GM19455 (cell line): ENCODE measurements around the gene RHOB.

Experiments
- ATAC-seq: cut with Tn5 transposase; IDR thresholded peaks from one replicate; pipeline ENCODE4 v1.9.1; 2021; ENCODE audit not compliant: unreplicated experiment

Gene RHOB

GRCh38 chr2:20436716-20437470 is 10.0 kb upstream of the RHOB start:
- ATAC-seq, result no peak

- no peak for ATAC-seq
Observed at GRCh38 chr2:20438334-20439192, 8.3 kb upstream of the RHOB start.

DNA sequence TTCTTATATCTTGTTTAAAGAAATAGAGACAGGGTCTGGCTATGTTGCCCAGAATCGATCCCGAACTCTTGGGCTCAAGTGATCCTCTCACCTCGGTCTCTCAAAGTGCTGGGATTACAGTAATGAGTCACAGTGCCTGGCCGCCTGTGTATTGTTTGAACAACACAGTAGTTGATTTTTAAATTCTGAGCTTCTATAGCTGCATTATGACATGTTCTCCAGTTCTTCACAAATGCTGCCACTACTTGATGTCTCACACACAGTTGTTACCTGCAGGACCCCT is 7.7 kb upstream of the RHOB start:
- ATAC-seq, result no peak

DNA sequence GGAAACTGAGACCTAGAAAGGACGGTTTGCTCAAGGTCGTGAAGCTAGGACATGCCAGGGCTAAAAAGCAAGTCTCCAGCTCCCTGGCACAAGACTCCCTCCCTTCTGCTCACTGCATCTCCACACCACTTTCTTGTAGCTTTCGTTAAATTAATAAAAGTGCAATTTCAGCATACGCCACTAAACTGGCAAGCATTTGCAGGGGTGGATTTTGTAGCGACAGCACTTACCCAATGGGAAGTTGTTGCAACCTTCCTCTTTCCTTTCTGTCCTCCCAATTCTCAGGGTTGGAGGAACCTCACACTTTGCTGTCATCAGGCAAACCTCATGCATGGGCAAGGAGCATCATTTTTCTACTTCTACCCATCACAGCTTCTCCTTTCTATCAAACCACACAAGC is 7.4 kb upstream of the RHOB start:
- ATAC-seq, result no peak

DNA sequence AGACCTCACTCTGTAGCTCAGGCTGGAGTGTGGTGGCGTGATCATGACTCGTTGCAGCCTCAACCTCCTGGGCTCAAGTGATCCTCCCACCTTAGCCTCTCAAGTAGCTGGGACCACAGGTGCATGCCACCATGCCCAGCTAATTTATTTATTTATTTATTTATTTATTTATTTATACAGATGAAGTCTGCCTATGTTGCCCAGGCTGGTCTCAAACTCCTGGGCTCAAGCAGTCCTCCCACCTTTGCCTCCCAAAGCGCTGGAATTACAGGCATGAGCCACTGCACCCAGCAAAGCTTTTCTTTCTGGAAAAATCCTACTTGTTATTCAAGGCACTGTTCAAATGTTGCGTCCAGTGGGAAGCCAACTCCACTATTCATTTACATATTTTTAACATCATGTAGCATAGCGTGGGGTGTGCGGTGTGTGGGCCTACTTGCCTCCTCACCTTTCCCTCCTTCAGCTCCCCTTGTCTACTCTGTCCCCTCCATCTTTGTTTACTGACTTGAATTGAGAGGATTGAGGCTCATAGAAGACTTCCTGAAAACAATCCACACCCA is 6.8 kb upstream of the RHOB start:
- no peak for ATAC-seq

- no peak for ATAC-seq
Observed at GRCh38 chr2:20443276-20443920, 3.5 kb upstream of the RHOB start.

- no peak for ATAC-seq
Observed at GRCh38 chr2:20444101-20444992, 2.5 kb upstream of the RHOB start.

DNA sequence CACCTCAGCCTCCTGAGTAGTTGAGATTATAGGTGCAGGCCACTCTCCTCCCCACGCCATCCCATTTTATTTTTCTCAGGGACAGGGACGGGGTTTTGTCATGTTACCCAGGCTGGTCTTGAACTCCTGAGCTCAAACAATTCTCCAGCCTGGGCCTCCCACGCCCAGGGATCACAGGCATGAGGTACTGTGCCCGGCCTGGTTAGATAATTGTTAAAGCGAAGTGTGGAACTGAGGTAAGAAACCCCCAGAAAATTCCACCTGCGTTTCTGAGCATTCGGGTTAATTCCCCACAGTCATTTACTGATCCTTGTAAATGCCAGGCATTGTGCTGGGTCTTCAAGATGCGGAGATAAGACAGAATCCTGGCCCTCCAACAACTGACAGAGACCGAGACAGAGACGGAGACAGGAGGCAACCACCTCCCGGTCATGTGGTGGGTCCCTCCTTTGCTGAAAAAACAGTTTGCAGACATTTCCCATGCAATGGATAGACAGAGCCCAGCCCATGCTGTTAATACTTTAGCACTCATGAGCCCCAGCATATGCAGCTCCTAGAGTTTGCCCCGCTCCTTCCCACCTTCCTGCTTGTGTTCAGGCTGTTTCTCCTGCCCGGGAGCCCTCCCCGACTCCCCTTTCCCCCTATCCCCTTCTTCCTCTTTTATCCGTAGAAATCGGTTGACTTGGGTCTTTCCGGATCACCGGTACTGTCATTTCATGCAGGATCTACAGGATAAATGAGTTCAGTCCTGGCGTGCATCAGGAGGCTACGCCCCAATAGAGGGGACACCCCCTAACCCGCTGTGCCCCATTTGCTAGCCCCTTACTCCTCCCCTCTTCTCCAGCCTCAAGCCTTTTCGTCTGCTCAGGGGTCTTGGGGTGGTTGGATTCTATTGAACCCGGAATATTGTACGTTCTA is 1.6 kb upstream of the RHOB start:
- no peak for ATAC-seq

DNA sequence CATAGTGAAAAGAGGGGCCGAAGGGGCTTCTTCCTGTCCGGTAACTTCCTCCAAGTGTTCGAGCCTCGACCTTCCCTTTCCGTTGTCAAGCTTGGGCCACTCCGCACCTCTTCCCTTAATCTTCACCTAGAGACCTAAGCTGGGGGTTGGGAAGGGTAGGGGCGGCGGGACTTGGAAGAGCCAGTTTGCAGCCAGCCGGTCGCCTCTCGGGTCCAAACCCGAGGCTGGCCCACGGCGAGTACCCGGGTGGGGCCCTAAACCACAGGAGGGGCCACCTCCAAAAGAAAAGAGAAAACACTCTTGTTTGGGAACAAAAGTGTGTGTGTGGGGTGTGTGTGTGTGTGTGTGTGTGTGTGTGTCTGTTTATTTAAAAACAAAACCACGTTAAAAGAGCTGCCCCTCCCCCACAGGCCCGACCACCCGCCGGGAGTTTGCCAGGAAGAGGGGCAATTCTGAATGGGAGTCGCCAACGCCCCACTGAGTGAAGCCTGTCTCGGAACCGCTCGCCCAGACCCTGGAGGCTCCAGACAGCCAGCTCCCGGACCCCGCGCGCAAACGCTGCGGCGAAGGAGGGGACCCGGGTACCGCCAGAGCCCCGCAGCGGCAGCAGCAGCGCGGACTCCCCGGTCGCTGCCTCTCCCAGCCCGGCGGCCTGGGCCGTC is 488 bp upstream of the RHOB start:
- ATAC-seq, result no peak

DNA sequence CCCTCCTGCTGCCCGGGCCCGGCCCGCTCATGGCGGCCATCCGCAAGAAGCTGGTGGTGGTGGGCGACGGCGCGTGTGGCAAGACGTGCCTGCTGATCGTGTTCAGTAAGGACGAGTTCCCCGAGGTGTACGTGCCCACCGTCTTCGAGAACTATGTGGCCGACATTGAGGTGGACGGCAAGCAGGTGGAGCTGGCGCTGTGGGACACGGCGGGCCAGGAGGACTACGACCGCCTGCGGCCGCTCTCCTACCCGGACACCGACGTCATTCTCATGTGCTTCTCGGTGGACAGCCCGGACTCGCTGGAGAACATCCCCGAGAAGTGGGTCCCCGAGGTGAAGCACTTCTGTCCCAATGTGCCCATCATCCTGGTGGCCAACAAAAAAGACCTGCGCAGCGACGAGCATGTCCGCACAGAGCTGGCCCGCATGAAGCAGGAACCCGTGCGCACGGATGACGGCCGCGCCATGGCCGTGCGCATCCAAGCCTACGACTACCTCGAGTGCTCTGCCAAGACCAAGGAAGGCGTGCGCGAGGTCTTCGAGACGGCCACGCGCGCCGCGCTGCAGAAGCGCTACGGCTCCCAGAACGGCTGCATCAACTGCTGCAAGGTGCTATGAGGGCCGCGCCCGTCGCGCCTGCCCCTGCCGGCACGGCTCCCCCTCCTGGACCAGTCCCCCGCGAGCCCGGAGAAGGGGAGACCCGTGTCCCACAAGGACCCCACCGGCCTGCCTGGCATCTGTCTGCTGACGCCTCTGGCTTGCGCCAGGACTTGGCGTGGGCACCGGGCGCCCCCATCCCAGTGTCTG is 767 bp downstream of the RHOB start:
- ATAC-seq, result no peak

DNA sequence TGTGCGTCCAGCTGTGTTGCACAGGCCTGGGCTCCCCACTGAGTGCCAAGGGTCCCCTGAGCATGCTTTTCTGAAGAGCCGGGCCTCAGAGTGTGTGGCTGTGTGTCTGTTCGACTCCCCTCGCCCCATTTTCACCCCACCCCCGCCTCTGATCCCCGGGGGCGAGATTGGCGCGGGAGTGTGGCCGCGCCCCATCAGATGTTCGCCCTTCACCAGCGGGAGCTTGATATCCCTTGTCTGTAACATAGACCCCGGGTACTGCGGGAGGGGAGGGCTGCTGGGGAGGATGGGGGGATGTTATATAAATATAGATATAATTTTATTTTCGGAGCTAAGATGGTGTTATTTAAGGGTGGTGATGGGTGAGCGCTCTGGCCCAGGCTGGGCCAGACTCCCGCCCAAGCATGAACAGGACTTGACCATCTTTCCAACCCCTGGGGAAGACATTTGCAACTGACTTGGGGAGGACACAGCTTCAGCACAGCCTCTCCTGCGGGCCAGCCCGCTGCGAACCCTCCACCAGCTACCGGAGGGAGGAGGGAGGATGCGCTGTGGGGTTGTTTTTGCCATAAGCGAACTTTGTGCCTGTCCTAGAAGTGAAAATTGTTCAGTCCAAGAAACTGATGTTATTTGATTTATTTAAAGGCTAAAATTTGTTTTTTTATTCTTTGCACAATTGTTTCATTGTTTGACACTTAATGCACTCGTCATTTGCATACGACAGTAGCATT is 1.5 kb downstream of the RHOB start:
- no peak for ATAC-seq

- ATAC-seq, result no peak
Observed at GRCh38 chr2:20448977-20449306, 2.1 kb downstream of the RHOB start.

DNA sequence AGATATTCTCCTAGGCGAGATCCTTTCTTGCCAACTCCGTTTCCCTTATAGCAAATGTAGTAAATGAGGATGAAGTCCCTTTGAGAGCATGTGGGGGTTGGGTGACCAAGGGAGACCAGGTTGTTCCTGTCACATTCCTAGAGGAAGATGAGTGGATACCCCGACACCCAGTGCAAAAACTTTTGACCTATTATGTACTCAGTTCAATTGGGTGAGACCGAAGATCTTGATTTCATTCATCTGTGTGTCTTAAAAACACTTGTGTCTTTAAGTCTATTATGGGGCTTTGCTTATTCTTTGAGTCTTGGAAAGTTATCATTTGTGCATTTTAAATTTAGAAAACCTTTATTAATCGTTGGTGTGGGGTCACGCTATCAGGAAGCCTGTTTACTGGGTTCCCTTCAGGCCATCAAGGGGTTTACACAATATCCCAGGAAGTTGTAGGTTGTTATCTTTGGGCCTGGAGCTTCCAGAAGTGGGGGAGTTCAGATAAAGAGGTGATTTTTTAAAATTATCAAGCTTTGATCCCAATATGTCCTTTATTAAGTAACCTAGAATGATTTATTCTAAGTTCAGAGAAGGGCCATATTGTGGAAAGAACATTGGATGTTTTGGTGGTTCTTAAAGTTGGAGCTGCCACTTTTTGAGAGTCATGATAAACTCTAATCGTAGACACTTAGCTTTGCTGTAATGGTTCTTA is 2.8 kb downstream of the RHOB start:
- no peak for ATAC-seq

- ATAC-seq, result no peak
Observed at GRCh38 chr2:20450201-20450999, 3.5 kb downstream of the RHOB start.

DNA sequence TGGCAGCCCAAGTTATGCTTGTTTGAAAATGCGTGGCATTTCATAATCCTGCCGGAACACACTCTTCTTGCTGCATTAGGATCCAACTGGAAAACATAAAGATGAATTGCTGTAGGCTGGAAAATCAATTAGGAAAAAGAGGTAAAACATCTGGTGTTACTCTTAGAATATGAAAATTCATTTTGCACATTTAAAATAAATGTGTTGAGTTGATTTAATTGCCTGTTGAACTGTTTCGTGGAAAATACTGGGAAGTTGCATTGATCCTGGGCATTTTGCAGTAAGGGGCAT is 4.1 kb downstream of the RHOB start:
- no peak for ATAC-seq

DNA sequence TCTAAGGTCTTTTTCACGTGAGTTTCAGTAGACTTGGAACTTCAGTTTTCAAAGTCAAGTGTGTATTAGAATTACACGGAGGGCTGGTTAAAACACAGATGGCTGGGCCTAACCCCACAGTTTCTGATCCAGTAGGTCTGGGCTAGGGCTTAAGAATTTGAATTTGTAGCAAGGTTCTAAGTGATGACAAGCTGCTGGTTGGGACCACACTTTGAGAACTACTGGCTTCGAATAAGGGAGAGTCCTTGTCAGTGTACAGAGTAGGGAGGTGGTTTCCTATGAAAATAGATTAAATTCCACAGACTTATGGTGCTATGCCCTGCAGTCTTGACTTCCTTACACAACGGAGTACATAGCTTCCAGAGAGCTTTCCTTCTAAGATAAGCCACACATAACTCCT is 4.5 kb downstream of the RHOB start:
- ATAC-seq, result no peak
